GM10847 (cell line): Measurements from ENCODE around the gene NELFB.

ENCODE experiments used
- POLR2A ChIP-seq: IDR thresholded peaks from 2 replicates; pipeline ENCODE4 v1.6.1; 2011; ENCODE audit not compliant: insufficient read length; ENCODE audit errors: extremely low read depth

NELFB gene

GRCh38 chr9:137266585-137267453, 11.7 kb downstream of the NELFB start:
- TF ChIP-seq POLR2A: no peak

GRCh38 chr9:137267933-137268355, 12.8 kb downstream of the NELFB start:
- no peak for TF ChIP-seq POLR2A

- TF ChIP-seq POLR2A: no peak
These were observed 13.5 kb downstream of the NELFB start for GRCh38 chr9:137268538-137269201.

- no peak for TF ChIP-seq POLR2A
These were observed 14.2 kb downstream of the NELFB start for GRCh38 chr9:137269231-137269772.

GRCh38 chr9:137270929-137271695, 16.0 kb downstream of the NELFB start:
- TF ChIP-seq POLR2A: no peak

GRCh38 chr9:137271696-137272076, 16.6 kb downstream of the NELFB start:
- TF ChIP-seq POLR2A: no peak

GRCh38 chr9:137272241-137273094, 17.3 kb downstream of the NELFB start:
- no peak for TF ChIP-seq POLR2A

GRCh38 chr9:137273095-137273490, 18.0 kb downstream of the NELFB start:
- TF ChIP-seq POLR2A: no peak

- TF ChIP-seq POLR2A: no peak
These were observed 18.6 kb downstream of the NELFB start for GRCh38 chr9:137273611-137274320.

- TF ChIP-seq POLR2A: no peak
These were observed 20.1 kb downstream of the NELFB start for GRCh38 chr9:137275203-137275587.

- TF ChIP-seq POLR2A: no peak
These were observed 20.7 kb downstream of the NELFB start for GRCh38 chr9:137275588-137276472.

GRCh38 chr9:137276473-137277328, 21.6 kb downstream of the NELFB start:
- no peak for TF ChIP-seq POLR2A

GRCh38 chr9:137277329-137278041, 22.4 kb downstream of the NELFB start, which contains the start of gene TOR4A:
Gene TOR4A (plus strand): TSS chr9:137277726. CDS start chr9:137278690, 964 bp downstream.
- TF ChIP-seq POLR2A: peak; percentile 43
